K562 (cell line): ENCODE results near the gene CKLF. TPM values are rescaled to one million over a fixed set of nuclear protein-coding genes. Genes with fewer than 3 reads are reported as not detected.

ENCODE experiments used
- ATF7 ChIP-seq: fragments of 450-650 bp; IDR thresholded peaks from 2 replicates; pipeline ENCODE4 v1.7.1; 2014; ENCODE audit warnings: mild to moderate bottlenecking, moderate library complexity
- BMI1 ChIP-seq: fragments of 150-350 bp; IDR thresholded peaks from 2 replicates; pipeline ENCODE4 v1.6.1; 2014; ENCODE audit warnings: low read length
- DPF2 ChIP-seq: fragments of 450-650 bp; IDR thresholded peaks from 2 replicates; pipeline ENCODE4 v1.6.1; 2016
- FOXK2 ChIP-seq, 2 experiments: fragments of 450-650 bp; IDR thresholded peaks in 1 of 2; conservative IDR thresholded peaks in 1 of 2; 2 replicates each; pipeline ENCODE4 v1.6.1; 2016; ENCODE audit warnings: low read depth in 2 of 2, mild to moderate bottlenecking in 1 of 2
- GATAD2B ChIP-seq: fragments of 450-650 bp; IDR thresholded peaks from 2 replicates; pipeline ENCODE4 v1.6.1; 2017; ENCODE audit warnings: mild to moderate bottlenecking, borderline replicate concordance
- JUND ChIP-seq, 2 experiments: IDR thresholded peaks; 2 replicates in 1 of 2; 3 replicates in 1 of 2; pipeline ENCODE4 v1.6.1; 2011; ENCODE audit warnings: borderline replicate concordance in 2 of 2, low read depth in 2 of 2, low read length in 2 of 2, improper control_type of control experiment in 1 of 2, missing biosample characterization in 1 of 2, missing genetic modification characterization in 1 of 2, missing genetic modification reagents in 1 of 2
- KHSRP ChIP-seq: fragments of 450-650 bp; IDR thresholded peaks from 2 replicates; pipeline ENCODE4 v1.6.1; 2017
- MCM3 ChIP-seq: fragments of 450-650 bp; IDR thresholded peaks from 2 replicates; pipeline ENCODE4 v1.6.1; 2016
- MEF2A ChIP-seq: IDR thresholded peaks from 2 replicates; pipeline ENCODE4 v1.6.1; 2011; ENCODE audit warnings: low read depth, mild to moderate bottlenecking, low read length, moderate library complexity; ENCODE audit not compliant: control insufficient read depth
- MYNN ChIP-seq, 2 experiments: sonication (generic); formaldehyde crosslinking in 1 of 2; IDR thresholded peaks; 2 replicates each; pipeline versions ENCODE4 v1.5.0 to v1.6.1; 2016 to 2020; ENCODE audit warnings: antibody characterized with exemption in 1 of 2, missing genetic modification reagents in 1 of 2
- NFXL1 ChIP-seq: fragments of 450-650 bp; formaldehyde crosslinking; IDR thresholded peaks from 2 replicates; pipeline ENCODE4 v1.4.0; 2021; ENCODE audit warnings: mild to moderate bottlenecking
- NRF1 ChIP-seq, 2 experiments: fragments of 450-650 bp; IDR thresholded peaks in 1 of 2; conservative IDR thresholded peaks in 1 of 2; 2 replicates each; pipeline ENCODE4 v1.6.1; 2014; ENCODE audit warnings: mild to moderate bottlenecking in 2 of 2
- PRMT5 ChIP-seq: sonication (generic); formaldehyde crosslinking; IDR thresholded peaks from 2 replicates; pipeline ENCODE4 v1.5.0; 2020; ENCODE audit warnings: missing genetic modification reagents
- RFX5 ChIP-seq: IDR thresholded peaks from 2 replicates; pipeline ENCODE4 v1.6.1; 2011; ENCODE audit warnings: low read depth, mild to moderate bottlenecking, improper control_type of control experiment, low read length
- ZBTB43 ChIP-seq: sonication (generic); formaldehyde crosslinking; IDR thresholded peaks from 2 replicates; pipeline ENCODE4 v1.8.0; 2023; ENCODE audit warnings: mild to moderate bottlenecking, missing genetic modification reagents
- ZBTB49 ChIP-seq: sonication (generic); formaldehyde crosslinking; IDR thresholded peaks from 2 replicates; pipeline ENCODE4 v1.8.0; 2022; ENCODE audit warnings: missing genetic modification reagents, mild to moderate bottlenecking, borderline replicate concordance
- ZNF583 ChIP-seq: fragments of 250-450 bp; sonication (Bioruptor Pico); IDR thresholded peaks from 2 replicates; pipeline ENCODE4 v1.4.0; 2020
- ZNF76 ChIP-seq: fragments of 250-450 bp; sonication (Bioruptor Pico); IDR thresholded peaks from 2 replicates; pipeline ENCODE4 v1.4.0; 2020; ENCODE audit warnings: mild to moderate bottlenecking, moderate library complexity, borderline replicate concordance
- polyA plus RNA-seq, 8 experiments: library from polyadenylated mRNA; depleted of rRNA in 4 of 8; stranded (reverse) in 5 of 8; unstranded in 3 of 8; fragments of >200 nt; fragmentation: Nextera tagmentation in 2 of 8; fragmentation: Illumina TruSeq in 1 of 8; extraction: Ambion mirVana in 2 of 8; extraction: Trizol in 1 of 8; gene quantifications; 2 replicates each; pipeline versions ENCODE4 v1.2.1 to v1.2.3, GENCODE V29; 2011 to 2014; ENCODE audit warnings: inconsistent platforms in 1 of 8, missing spikeins in 1 of 8
- total RNA-seq, 7 experiments: library from RNA; depleted of rRNA in 6 of 7; stranded (reverse); fragments of >200 nt in 6 of 7; fragmentation: Illumina TruSeq in 2 of 7; extraction: Trizol in 2 of 7; gene quantifications; 2 replicates each; pipeline versions ENCODE4 v1.2.1 to v1.2.3, GENCODE V29; 2011 to 2021; ENCODE audit warnings: low replicate concordance in 1 of 7
- TF ChIP-seq, protein P1 (sequence below): sonication (generic); formaldehyde crosslinking; IDR thresholded peaks from 2 replicates; pipeline ENCODE4 v1.8.0; 2022; ENCODE audit warnings: mild to moderate bottlenecking, missing genetic modification reagents, borderline replicate concordance
- TF ChIP-seq, protein P2 (sequence below), 2 experiments: IDR thresholded peaks; 2 replicates each; pipeline ENCODE4 v1.6.1; 2011; ENCODE audit warnings: borderline replicate concordance in 1 of 2, control low read depth in 1 of 2, low read depth in 1 of 2, low read length in 1 of 2, mild to moderate bottlenecking in 1 of 2, mixed read lengths in 1 of 2, moderate library complexity in 1 of 2; ENCODE audit not compliant: insufficient read depth in 1 of 2, insufficient read length in 1 of 2, poor library complexity in 1 of 2, severe bottlenecking in 1 of 2; ENCODE audit errors: extremely low read depth in 1 of 2

CKLF gene
- total and polyA plus RNA-seq, 9 of the 15 experiments (the other 6 are each of a cell fraction or from before 2014, with no cell fraction given) = 84.8 to 322 (median 118) TPM

- TF ChIP-seq, protein P1, sequence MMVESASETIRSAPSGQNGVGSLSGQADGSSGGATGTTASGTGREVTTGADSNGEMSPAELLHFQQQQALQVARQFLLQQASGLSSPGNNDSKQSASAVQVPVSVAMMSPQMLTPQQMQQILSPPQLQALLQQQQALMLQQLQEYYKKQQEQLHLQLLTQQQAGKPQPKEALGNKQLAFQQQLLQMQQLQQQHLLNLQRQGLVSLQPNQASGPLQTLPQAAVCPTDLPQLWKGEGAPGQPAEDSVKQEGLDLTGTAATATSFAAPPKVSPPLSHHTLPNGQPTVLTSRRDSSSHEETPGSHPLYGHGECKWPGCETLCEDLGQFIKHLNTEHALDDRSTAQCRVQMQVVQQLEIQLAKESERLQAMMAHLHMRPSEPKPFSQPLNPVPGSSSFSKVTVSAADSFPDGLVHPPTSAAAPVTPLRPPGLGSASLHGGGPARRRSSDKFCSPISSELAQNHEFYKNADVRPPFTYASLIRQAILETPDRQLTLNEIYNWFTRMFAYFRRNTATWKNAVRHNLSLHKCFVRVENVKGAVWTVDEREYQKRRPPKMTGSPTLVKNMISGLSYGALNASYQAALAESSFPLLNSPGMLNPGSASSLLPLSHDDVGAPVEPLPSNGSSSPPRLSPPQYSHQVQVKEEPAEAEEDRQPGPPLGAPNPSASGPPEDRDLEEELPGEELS = no peak
- peak in 1 of 2 experiments; percentile 29; a peak in 1 of 4 replicates for TF ChIP-seq NRF1 (conservative IDR thresholded peaks at IDR 0.05 in 1 of 2, IDR thresholded peaks at IDR 0.05 in 1 of 2)
- TF ChIP-seq FOXK2 (conservative IDR thresholded peaks at IDR 0.05 in 1 of 2, IDR thresholded peaks at IDR 0.05 in 1 of 2; ENCODE audit: low read depth in 2 of 2) = 0 out of 4 replicates have a peak, but pooled peaks of 1 of the 2 experiments have one; percentile 34
- no peak for TF ChIP-seq KHSRP
- TF ChIP-seq ZBTB43 = no peak
- TF ChIP-seq RFX5 = no peak
- peak; percentile 38; the same call in 1 of the 2 replicates for TF ChIP-seq JUND (IDR thresholded peaks at IDR 0.05; ENCODE audit: borderline replicate concordance, low read depth, low read length)
- peak; percentile 25; the same call in 1 of the 3 replicates for TF ChIP-seq JUND (tag; IDR thresholded peaks at IDR 0.05; ENCODE audit: borderline replicate concordance, low read depth, low read length)
- peak; percentile 14; the same call in 1 of the 2 replicates for TF ChIP-seq MYNN (IDR thresholded peaks at IDR 0.05)
- TF ChIP-seq MYNN (CRISPR knock-in tag; IDR thresholded peaks at IDR 0.05) = no peak
- TF ChIP-seq MEF2A = no peak
- TF ChIP-seq ZNF76 = no peak
- no peak for TF ChIP-seq PRMT5 (CRISPR knock-in tag)
- TF ChIP-seq MCM3 = no peak
- TF ChIP-seq BMI1 = no peak
- TF ChIP-seq NFXL1 (CRISPR knock-in tag) = no peak
- 0 out of 2 replicates have a peak, but pooled peaks have one; percentile 20 for TF ChIP-seq DPF2
- TF ChIP-seq ATF7 = peak; percentile 66; the same call in 1 of the 2 replicates
- no peak for TF ChIP-seq ZBTB49 (CRISPR knock-in tag)
- TF ChIP-seq ZNF583 = peak; percentile 68; the same call in 1 of the 2 replicates
- no peak for TF ChIP-seq GATAD2B
- TF ChIP-seq, protein P2, sequence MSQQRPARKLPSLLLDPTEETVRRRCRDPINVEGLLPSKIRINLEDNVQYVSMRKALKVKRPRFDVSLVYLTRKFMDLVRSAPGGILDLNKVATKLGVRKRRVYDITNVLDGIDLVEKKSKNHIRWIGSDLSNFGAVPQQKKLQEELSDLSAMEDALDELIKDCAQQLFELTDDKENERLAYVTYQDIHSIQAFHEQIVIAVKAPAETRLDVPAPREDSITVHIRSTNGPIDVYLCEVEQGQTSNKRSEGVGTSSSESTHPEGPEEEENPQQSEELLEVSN (IDR thresholded peaks at IDR 0.05; ENCODE audit: borderline replicate concordance in 1 of 2, extremely low read depth in 1 of 2, insufficient read depth in 1 of 2, insufficient read length in 1 of 2, low read depth in 1 of 2, low read length in 1 of 2, poor library complexity in 1 of 2, severe bottlenecking in 1 of 2) = peak; percentile 73 to 88
These were observed 56.1 kb downstream of the CKLF start (continued) for GRCh38 chr16:66608241-66609138.
